HepG2 (cell line): ENCODE measurements around the gene RAMP1. TPM values are rescaled to one million over a fixed set of nuclear protein-coding genes. Genes with fewer than 3 reads are reported as not detected.

Experiments used
- KDM5B ChIP-seq: sonication (generic); formaldehyde crosslinking; IDR thresholded peaks from 2 replicates; pipeline ENCODE4 v1.4.0; 2020; ENCODE audit warnings: missing genetic modification reagents, mild to moderate bottlenecking, borderline replicate concordance
- KLF11 ChIP-seq: IDR thresholded peaks from 2 replicates; pipeline ENCODE4 v1.6.1; 2016; ENCODE audit warnings: missing compliant biosample characterization
- MAZ ChIP-seq, 2 experiments: sonication (generic) in 1 of 2; formaldehyde crosslinking in 1 of 2; IDR thresholded peaks; 2 replicates each; pipeline versions ENCODE4 v1.5.0 to v1.6.1; 2012 to 2020; ENCODE audit warnings: low read depth in 2 of 2, mild to moderate bottlenecking in 2 of 2, borderline replicate concordance in 1 of 2, improper control_type of control experiment in 1 of 2, low read length in 1 of 2, missing genetic modification reagents in 1 of 2, moderate library complexity in 1 of 2
- PAWR ChIP-seq: sonication (generic); formaldehyde crosslinking; IDR thresholded peaks from 2 replicates; pipeline ENCODE4 v1.4.0; 2020; ENCODE audit warnings: missing genetic modification reagents, mild to moderate bottlenecking, borderline replicate concordance
- SPEN ChIP-seq: sonication (generic); formaldehyde crosslinking; IDR thresholded peaks from 2 replicates; pipeline ENCODE4 v1.5.1; 2020; ENCODE audit warnings: low read depth, mild to moderate bottlenecking, missing genetic modification reagents
- ZNF232 ChIP-seq: sonication (generic); formaldehyde crosslinking; IDR thresholded peaks from 2 replicates; pipeline ENCODE4 v1.4.0; 2020; ENCODE audit warnings: missing genetic modification reagents, borderline replicate concordance
- ZNF326 ChIP-seq: sonication (generic); formaldehyde crosslinking; IDR thresholded peaks from 2 replicates; pipeline ENCODE4 v1.4.0; 2020; ENCODE audit warnings: missing genetic modification reagents, borderline replicate concordance
- ZNF329 ChIP-seq: sonication (generic); formaldehyde crosslinking; IDR thresholded peaks from 2 replicates; pipeline ENCODE4 v1.9.0; 2021; ENCODE audit warnings: low read depth, mild to moderate bottlenecking, missing genetic modification reagents
- ZNF484 ChIP-seq: sonication (generic); formaldehyde crosslinking; IDR thresholded peaks from 2 replicates; pipeline ENCODE4 v1.5.1; 2020; ENCODE audit warnings: mild to moderate bottlenecking, low read depth, missing genetic modification reagents, borderline replicate concordance
- ZNF501 ChIP-seq: sonication (generic); formaldehyde crosslinking; IDR thresholded peaks from 2 replicates; pipeline ENCODE4 v1.5.1; 2020; ENCODE audit warnings: mild to moderate bottlenecking, moderate library complexity, missing genetic modification reagents
- ZNF83 ChIP-seq: sonication (generic); formaldehyde crosslinking; IDR thresholded peaks from 2 replicates; pipeline ENCODE4 v1.4.0; 2020; ENCODE audit warnings: missing genetic modification reagents, mild to moderate bottlenecking, borderline replicate concordance
- polyA plus RNA-seq, 8 experiments: library from polyadenylated mRNA; depleted of rRNA in 3 of 8; stranded (reverse) in 7 of 8; unstranded in 1 of 8; fragments of >200 nt; fragmentation: Illumina TruSeq in 4 of 8; extraction: Trizol in 4 of 8; gene quantifications; 2 replicates each; pipeline versions ENCODE4 v1.2.1 to v1.2.3, GENCODE V29; 2011 to 2016; ENCODE audit warnings: low read depth in 4 of 8, missing spikeins in 1 of 8, mixed read lengths in 1 of 8; ENCODE audit not compliant: insufficient read depth in 1 of 8
- total RNA-seq, 5 experiments: library from RNA; depleted of rRNA; stranded (reverse); fragments of >200 nt; fragmentation: Illumina TruSeq; extraction: Trizol; gene quantifications; 2 replicates each; pipeline ENCODE4 v1.2.3, GENCODE V29; 2016; ENCODE audit warnings: low read depth in 1 of 5
- TF ChIP-seq, protein P1 (sequence below): IDR thresholded peaks from 2 replicates; pipeline ENCODE4 v1.6.1; 2012; ENCODE audit warnings: low read length, improper control_type of control experiment
- TF ChIP-seq, protein P2 (sequence below): sonication (generic); formaldehyde crosslinking; IDR thresholded peaks from 2 replicates; pipeline ENCODE4 v1.4.0; 2020; ENCODE audit warnings: missing genetic modification reagents
- TF ChIP-seq, protein P3 (sequence below): sonication (generic); formaldehyde crosslinking; IDR thresholded peaks from 2 replicates; pipeline ENCODE4 v1.4.0; 2020; ENCODE audit warnings: missing genetic modification reagents; ENCODE audit errors: not compliant biosample characterization
- TF ChIP-seq, protein P4 (sequence below): sonication (generic); formaldehyde crosslinking; IDR thresholded peaks from 2 replicates; pipeline ENCODE4 v1.4.0; 2020; ENCODE audit warnings: missing genetic modification reagents, mild to moderate bottlenecking, borderline replicate concordance

Gene RAMP1
- total and polyA plus RNA-seq, 2 of the 13 experiments (the other 11 are each of a cell fraction or from before 2014, with no cell fraction given): 0.29 to 0.61 TPM

DNA sequence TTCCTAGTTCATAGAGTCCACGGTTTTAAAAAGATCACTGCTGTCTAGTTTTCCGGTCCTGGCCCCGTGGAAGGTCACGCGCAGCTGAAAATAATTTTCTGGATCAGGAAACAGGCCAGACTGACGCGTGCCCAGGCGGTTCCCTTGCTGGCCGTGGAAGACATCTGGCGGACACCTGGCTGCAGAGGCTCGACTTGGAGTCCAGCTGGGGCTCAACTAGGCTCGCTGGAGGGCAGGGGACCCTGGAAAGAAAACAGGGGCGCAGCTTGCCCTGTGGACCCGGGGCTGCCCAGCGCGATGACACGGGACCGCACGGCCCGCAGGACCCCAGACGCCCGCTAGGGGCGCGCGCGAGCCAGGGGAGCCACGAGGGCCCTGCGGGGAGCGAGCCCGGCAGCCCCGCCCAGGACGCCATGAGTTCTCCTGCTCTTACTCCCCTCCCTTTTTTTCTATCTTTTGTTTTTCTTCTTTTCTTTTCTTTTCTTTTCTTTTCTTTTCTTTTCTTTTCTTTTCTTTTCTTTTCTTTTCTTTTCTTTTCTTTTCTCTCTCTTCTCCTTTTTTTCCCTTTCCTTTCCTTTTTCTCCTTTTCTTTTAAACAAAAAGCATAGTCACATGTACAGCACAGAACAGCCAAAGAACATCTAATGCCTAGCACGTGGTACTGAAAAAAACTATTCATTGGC, 64.2 kb downstream of the RAMP1 start (continued):
- 0 out of 2 replicates have a peak, but pooled peaks have one; percentile 37 for TF ChIP-seq ZNF83 (CRISPR knock-in tag)
- peak; percentile 27; the same call in 1 of the 2 replicates for TF ChIP-seq ZNF484 (CRISPR knock-in tag)
- TF ChIP-seq PAWR (CRISPR knock-in tag): no peak
- TF ChIP-seq, protein P1, sequence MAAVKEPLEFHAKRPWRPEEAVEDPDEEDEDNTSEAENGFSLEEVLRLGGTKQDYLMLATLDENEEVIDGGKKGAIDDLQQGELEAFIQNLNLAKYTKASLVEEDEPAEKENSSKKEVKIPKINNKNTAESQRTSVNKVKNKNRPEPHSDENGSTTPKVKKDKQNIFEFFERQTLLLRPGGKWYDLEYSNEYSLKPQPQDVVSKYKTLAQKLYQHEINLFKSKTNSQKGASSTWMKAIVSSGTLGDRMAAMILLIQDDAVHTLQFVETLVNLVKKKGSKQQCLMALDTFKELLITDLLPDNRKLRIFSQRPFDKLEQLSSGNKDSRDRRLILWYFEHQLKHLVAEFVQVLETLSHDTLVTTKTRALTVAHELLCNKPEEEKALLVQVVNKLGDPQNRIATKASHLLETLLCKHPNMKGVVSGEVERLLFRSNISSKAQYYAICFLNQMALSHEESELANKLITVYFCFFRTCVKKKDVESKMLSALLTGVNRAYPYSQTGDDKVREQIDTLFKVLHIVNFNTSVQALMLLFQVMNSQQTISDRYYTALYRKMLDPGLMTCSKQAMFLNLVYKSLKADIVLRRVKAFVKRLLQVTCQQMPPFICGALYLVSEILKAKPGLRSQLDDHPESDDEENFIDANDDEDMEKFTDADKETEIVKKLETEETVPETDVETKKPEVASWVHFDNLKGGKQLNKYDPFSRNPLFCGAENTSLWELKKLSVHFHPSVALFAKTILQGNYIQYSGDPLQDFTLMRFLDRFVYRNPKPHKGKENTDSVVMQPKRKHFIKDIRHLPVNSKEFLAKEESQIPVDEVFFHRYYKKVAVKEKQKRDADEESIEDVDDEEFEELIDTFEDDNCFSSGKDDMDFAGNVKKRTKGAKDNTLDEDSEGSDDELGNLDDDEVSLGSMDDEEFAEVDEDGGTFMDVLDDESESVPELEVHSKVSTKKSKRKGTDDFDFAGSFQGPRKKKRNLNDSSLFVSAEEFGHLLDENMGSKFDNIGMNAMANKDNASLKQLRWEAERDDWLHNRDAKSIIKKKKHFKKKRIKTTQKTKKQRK: no peak
- peak; percentile 63; the same call in 1 of the 2 replicates for TF ChIP-seq SPEN (CRISPR knock-in tag)
- TF ChIP-seq, protein P2, sequence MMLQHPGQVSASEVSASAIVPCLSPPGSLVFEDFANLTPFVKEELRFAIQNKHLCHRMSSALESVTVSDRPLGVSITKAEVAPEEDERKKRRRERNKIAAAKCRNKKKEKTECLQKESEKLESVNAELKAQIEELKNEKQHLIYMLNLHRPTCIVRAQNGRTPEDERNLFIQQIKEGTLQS (CRISPR knock-in tag): no peak
- TF ChIP-seq, protein P3, sequence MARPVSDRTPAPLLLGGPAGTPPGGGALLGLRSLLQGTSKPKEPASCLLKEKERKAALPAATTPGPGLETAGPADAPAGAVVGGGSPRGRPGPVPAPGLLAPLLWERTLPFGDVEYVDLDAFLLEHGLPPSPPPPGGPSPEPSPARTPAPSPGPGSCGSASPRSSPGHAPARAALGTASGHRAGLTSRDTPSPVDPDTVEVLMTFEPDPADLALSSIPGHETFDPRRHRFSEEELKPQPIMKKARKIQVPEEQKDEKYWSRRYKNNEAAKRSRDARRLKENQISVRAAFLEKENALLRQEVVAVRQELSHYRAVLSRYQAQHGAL (CRISPR knock-in tag): no peak
- TF ChIP-seq ZNF501 (CRISPR knock-in tag): peak; percentile 54; the same call in 1 of the 2 replicates
- no peak for TF ChIP-seq ZNF326 (CRISPR knock-in tag)
- TF ChIP-seq ZNF232 (CRISPR knock-in tag): no peak
- TF ChIP-seq MAZ (IDR thresholded peaks at IDR 0.05; ENCODE audit: borderline replicate concordance, low read depth, low read length): peak; percentile 92
- TF ChIP-seq MAZ (CRISPR knock-in tag; IDR thresholded peaks at IDR 0.05; ENCODE audit: low read depth): peak; percentile 56; the same call in 1 of the 2 replicates
- TF ChIP-seq, protein P4, sequence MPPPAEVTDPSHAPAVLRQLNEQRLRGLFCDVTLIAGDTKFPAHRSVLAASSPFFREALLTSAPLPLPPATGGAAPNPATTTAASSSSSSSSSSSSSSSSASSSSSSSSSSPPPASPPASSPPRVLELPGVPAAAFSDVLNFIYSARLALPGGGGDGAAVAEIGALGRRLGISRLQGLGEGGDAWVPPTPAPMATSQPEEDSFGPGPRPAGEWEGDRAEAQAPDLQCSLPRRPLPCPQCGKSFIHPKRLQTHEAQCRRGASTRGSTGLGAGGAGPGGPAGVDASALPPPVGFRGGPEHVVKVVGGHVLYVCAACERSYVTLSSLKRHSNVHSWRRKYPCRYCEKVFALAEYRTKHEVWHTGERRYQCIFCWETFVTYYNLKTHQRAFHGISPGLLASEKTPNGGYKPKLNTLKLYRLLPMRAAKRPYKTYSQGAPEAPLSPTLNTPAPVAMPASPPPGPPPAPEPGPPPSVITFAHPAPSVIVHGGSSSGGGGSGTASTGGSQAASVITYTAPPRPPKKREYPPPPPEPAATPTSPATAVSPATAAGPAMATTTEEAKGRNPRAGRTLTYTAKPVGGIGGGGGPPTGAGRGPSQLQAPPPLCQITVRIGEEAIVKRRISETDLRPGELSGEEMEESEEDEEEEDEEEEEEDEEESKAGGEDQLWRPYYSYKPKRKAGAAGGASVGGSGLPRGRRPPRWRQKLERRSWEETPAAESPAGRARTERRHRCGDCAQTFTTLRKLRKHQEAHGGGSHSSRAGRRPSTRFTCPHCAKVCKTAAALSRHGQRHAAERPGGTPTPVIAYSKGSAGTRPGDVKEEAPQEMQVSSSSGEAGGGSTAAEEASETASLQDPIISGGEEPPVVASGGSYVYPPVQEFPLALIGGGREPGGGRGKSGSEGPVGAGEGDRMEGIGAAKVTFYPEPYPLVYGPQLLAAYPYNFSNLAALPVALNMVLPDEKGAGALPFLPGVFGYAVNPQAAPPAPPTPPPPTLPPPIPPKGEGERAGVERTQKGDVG (CRISPR knock-in tag): no peak
- TF ChIP-seq KLF11: no peak
- TF ChIP-seq ZNF329 (CRISPR knock-in tag): no peak
- no peak; the same call in 1 of the 2 replicates for TF ChIP-seq KDM5B (CRISPR knock-in tag)
